GM08714 (cell line): ENCODE data around the gene DGLUCY.
"Not testable (repeated sequence)": the region's sequence is repeated elsewhere in the genome, so short reads cannot be mapped to it uniquely, and the experiment has no call there.

Experiments
- H3K4me3 ChIP-seq: fragments of 200-500 bp; sonication (Bioruptor generic); 2 replicates; pipeline ENCODE4 v1.5.1; 2014; ENCODE audit warnings: mild to moderate bottlenecking, low read length, inconsistent platforms
- ZNF274 ChIP-seq: IDR thresholded peaks from 2 replicates; pipeline ENCODE4 v1.6.1; 2012; ENCODE audit warnings: mild to moderate bottlenecking, low read depth, low read length

Gene DGLUCY

DNA sequence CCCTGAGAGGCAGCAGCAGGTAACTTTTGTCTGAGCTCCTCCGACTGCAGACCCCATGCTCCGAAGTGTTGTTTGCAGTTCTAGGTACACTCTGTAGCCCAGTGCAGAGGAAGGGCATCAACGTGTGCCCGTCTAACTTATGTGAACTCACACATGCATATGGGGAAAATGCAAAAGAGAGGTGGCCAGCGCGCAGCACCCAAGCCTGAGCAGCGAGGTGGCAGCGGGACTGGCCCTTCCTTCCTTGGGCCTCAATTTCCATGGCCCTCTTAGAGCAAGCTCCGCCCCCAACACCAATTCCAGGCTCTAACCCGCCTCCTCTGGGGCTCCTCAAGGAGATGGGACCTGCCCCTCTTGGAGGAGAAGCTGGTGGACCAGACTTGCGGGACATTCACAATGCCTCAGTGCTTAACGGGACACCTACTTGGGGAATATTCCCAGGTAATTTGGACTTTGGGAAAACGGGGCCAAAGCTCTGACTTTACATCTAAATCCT is 102.9 kb downstream of the DGLUCY start:
- TF ChIP-seq ZNF274 = no peak
- no peak overlapping the region for H3K4me3 ChIP-seq

DNA sequence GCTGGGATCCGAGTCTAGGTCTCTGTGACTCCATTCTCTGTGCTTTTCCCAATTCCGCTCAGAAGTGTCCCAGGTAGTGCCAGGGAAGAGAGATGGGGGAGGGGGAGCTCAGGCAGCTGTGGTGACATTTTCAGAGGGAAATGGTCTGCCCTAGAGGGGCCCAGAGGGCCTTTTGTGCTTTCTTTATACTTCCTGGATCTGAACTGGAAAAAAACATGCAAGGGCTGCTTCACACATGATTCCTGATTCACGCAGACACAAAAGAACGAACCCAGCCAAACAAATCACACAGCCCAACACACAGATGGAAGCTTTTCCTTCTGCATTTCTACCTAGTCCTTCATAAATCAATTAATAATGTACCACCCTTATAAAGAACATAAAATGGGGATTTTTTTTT is 104.1 kb downstream of the DGLUCY start:
- no peak overlapping the region for H3K4me3 ChIP-seq
- TF ChIP-seq ZNF274 = no peak

DNA sequence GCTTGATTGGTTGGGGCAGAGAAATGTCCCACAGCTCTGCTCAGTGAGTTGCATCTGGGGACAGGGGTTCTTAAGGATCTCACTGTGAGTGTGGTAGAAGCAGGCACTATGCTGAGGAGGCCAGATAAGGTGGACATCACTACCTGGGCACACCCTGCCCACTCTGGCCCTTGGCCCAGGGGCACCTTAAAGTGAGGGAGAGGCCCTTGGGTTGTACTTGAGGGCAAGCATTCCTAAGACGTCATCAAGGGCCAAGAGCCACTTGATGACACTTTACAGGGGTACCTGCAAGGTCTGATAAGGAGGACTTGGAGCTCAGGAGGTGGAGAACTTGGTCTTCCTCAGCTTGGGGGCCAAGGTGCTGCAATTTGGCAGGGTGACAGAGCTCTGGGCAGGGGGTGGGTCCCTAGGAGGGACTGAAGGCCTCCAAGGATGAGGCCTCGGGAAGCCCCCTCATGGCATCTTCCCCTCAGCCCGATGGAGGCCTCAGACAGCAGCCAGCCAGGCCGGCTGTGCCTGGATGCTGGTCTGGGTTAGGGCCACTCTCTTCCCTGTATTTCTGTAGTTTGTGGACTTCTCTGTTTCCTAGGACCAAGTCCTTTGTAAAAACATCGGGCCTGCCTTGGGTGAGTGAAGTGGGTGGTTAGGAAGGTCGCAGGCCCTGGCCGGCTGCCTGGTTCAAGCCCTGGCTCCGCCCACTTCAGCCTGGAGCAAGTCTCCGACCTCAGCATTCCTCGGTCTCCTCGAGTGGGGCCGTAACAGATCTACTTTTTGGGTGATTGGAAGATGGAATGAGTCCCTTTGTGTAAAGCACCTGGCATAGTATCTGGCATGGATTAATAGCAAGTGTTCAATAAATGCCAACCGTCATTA is 105.9 kb downstream of the DGLUCY start:
- TF ChIP-seq ZNF274 = no peak
- no peak overlapping the region for H3K4me3 ChIP-seq

DNA sequence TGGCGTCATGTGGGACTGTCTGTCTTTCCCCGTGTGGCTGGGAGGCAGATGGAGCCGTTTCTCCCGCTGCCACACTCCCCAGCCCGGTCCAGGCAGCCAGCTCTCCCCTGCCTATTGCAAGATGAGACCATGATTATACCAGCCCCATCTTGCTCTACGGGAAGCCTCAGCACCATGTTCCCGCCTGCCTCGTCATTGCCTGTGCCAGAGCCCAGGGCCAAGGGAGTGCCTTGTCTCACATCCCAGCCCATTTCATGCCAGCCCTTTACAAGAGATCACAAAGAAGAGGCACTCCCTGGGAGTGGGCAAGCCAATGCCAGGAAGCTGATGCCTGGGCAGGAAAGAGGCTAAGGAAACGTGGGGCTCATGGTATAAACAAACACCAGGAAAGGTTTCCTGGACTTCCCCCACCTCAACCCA is 106.7 kb downstream of the DGLUCY start:
- H3K4me3 ChIP-seq = no peak overlapping the region
- no peak for TF ChIP-seq ZNF274

DNA sequence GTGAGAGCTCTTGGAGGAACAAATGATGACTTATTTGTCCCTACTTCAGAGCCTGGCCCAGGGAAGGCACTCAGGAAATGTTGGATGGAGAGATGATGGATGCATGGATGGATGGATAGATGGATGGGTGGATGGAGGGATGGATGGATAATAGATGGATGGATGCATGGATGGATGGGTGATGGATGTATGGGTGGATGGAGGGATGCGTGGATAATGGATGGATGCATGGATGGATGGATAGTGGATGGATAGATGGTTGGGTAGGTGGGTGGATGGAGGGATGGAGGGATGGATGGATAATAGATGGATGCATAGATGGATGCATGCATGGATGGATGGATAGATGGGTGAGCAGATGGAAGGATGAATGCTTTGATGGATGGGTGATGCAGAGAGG is 107.4 kb downstream of the DGLUCY start:
- H3K4me3 ChIP-seq = no peak overlapping the region
- no peak for TF ChIP-seq ZNF274

DNA sequence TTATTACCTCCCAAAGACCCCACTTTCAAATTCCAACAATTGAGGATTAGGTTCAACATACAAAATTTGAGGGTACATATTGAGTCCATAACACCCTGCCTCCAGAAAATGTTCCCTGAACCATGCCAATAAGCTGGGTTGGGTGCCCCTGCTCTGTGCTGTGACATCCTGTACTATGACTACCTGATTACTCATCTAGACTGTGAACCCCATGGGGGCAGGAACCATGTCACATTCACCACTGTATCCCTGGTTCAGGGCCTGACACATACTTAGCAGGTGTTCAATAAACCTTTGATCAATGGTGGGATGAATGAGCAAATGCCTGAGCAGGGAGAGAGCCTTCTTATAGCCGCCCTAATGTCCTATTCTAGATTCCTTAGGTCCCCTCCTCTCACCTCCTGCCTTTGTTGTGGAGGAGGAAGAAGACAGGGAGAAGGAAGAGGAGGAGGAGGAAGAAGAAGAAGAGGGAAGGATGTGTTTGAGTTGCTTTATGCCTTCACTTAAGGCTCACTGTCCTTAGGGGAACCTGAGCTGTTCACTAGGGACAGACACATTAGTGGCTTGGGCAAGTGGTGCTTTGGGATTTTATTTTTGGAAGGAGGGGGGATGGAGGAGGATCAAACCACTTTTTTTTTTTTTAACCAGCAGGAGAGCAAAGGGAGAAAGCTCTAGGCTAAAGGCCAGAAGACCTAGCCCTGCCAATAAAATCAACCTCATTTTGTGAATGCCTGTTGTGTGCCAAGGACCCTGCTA is 109.3 kb downstream of the DGLUCY start:
- no peak for TF ChIP-seq ZNF274

DNA sequence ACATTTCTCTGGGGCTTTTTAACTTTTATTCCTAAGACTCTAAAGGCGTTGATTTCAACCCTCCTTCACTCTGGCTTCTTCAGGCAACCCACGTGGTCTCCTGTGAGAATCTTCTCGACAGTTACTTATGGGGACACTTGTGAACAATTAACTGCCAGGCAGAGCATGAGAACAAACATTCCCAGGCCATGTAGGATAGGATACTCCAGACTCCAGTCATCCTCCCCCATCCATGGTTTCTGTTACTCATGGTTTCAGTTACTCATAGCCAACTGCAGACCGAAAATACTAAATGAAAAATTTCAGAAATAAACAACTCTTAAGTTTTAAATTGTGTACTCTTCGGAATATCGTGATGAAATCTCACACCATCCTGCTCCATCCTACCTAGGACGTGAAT is 111.2 kb downstream of the DGLUCY start:
- no peak overlapping the region for H3K4me3 ChIP-seq
- TF ChIP-seq ZNF274 = no peak

More for the DNA sequence above, 109.3 kb downstream of the DGLUCY start:
- no peak overlapping the region for H3K4me3 ChIP-seq

DNA sequence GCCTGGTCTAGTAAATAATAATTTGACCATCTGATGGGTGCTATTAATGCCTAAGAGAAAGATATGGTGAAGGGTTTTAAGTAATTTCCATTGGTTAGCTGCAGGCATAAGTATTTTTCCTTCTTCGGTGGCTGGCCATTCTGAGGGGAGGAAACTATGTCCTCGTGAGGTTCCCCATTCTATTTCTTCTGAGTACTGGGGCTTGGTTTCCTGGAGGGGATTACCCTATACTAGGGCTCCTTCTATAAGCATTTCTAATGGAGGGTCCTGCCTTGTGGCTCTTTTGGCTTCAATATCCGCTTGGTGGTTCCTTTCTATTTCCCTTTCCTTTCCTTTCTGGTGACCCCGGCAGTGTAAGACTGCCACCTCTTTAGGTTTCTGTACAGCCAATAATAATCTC is 112.5 kb downstream of the DGLUCY start:
- not testable (repeated sequence) for H3K4me3 ChIP-seq

DNA sequence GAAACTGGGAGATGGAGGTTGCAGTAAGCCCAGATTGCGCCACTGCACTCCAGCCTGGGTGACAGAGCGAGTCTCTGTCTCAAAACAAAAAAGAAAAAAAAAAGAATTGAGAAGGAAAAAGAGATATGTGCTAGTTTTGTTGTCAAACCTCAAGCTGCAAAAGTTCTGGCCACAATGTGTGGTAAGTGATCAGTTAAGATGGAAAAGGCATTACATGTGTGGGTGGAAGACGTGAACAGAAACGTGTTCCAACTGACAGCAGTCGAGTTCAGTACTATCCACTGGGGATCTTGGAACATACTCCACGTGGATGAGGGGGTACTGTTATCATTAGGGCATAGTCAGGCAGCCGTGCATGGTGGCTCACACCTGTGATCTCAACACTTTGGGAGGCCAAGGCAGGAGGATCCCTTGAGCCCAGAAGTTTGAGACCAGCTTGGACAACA is 113.3 kb downstream of the DGLUCY start:
- TF ChIP-seq ZNF274 = no peak
- no peak overlapping the region for H3K4me3 ChIP-seq

DNA sequence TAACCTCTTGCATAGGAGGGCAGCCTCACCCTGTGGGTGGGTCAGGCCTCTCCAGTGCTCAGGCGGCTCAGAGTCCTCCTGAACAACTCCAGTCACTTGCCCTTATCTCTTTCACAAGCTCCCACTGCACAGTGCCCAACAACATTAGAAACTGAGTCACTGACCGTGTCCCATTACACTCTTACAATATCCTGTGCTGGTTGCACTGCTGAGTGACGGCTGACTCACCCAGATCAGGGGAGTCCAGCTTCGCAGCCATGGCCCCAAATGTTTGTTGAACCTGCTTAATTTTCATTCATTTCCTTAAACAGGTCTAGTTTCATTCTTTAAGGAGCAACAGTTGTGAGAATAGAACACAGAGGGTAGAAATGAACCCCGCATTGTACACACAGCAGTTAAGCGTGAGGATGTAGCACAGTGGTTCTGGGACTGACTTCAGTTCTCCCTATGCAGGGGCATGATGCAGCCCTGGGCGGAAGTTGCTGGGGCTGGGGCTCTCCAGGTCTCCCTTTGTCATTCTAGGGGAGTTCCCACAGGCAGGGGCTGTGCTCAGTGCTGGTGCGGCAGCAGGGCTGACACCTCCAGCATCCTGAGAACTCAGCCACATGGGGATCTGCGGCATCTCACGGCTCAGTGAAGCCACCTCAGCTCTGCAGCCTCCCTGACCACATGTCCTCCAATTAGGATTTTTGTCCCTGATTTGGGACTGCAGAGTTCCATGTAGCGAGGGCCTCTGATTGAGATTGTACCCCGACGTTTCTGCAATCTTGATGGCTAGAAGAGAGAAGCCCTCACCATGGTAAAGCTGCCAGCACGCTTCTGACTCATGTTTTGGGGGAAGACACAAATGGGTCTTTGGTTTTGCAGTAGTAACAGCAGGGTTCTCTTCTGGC is 114.5 kb downstream of the DGLUCY start:
- no peak overlapping the region; the same call in 1 of the 2 replicates for H3K4me3 ChIP-seq
- no peak for TF ChIP-seq ZNF274

DNA sequence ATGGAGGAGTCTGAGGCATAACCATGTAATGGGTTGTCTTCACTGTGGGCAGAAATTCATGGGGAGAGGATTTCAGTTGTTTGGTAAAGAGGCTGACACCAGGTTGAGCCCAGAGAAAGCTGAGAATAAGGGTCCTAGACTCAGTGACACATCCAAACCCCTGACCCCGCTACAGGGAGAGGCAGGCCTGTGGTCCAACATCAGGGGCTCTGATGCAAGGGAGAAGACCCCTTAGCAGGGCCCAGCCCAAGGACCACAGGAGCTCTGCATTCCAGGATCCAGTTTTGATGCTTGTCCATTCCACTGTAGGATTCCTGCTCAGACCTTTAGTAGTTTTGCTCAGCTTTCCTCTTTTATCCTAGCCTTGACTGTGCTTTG is 115.1 kb downstream of the DGLUCY start:
- H3K4me3 ChIP-seq = no peak overlapping the region; the same call in 1 of the 2 replicates
- no peak for TF ChIP-seq ZNF274

DNA sequence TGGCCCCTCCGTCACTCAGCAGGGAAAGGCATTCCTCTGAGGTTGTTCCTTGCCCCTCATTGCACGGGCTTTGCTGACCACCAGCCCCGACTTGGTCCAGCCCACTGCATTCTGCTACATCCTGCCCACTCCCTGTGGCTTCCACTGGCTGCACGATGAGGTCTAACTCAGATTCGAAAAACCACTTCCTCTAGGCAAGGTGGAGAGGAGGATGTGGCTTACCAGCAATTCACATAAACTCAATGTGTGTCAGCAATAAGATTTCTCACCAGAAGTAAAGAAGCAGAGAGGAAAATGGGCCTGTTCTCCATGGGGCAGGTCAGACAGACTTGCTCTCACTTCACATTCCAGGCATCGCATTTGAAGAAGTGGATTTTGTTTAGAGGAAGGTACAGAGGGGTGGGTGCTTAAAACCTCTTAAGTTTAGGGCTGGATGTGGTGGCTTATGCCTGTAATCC is 115.9 kb downstream of the DGLUCY start:
- peak overlapping the region; percentile 3; the same call in 1 of the 2 replicates for H3K4me3 ChIP-seq
- no peak for TF ChIP-seq ZNF274

DNA sequence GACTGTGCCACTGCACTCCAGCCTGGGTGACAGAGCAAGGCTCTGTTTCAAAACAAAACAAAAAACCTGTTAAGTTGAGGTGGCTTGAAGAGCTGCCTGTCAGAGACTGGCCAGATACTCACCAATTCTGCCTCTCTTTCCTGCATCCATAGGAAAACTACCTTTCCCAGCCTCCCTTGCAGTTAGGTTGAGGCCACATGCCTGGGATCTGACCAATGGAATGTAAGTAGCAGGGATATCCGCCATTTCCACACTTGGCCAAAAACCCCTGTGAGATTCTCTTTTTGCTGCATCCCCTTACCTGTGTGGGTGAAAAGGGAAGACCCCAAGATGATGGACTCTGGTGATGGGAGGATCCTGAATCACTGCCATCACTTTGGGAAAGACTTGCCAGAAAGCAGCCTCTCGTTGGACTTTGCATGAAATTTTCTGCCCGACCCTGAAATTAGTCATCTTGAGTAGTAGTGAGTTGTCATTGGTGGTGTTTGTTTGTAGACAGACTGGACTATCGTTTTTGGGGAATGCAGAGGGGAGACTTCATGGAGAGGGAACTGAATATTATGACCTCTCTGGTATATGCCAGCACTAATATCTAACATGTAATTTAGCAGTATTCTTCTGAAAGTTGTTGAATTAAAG is 116.6 kb downstream of the DGLUCY start:
- peak overlapping the region; percentile 3; the same call in 1 of the 2 replicates for H3K4me3 ChIP-seq
- TF ChIP-seq ZNF274 = no peak
